Coronary artery (tissue), 2 donors: ENCODE data around the gene RCOR1.
"Not testable (repeated sequence)": the region's sequence is repeated elsewhere in the genome, so short reads cannot be mapped to it uniquely, and the experiment has no call there.

Experiments
- DNase-seq: peaks from one replicate; pipeline ENCODE4 v3.0.0-alpha.2; 2017; ENCODE audit warnings: low spot score
- H3K27ac ChIP-seq, 2 donors: fragments of 200-600 bp; sonication (generic); one replicate each; pipeline ENCODE4 v1.5.1; 2016 to 2019
- H3K4me3 ChIP-seq: fragments of 200-600 bp; sonication (generic); 2 replicates; pipeline ENCODE4 v1.5.1; 2016; ENCODE audit warnings: mild to moderate bottlenecking, moderate library complexity
- CTCF ChIP-seq: fragments of 200-600 bp; sonication (generic); IDR thresholded peaks from one replicate; pipeline ENCODE4 v1.5.1; 2019; ENCODE audit warnings: antibody characterized with exemption

RCOR1 gene

DNA sequence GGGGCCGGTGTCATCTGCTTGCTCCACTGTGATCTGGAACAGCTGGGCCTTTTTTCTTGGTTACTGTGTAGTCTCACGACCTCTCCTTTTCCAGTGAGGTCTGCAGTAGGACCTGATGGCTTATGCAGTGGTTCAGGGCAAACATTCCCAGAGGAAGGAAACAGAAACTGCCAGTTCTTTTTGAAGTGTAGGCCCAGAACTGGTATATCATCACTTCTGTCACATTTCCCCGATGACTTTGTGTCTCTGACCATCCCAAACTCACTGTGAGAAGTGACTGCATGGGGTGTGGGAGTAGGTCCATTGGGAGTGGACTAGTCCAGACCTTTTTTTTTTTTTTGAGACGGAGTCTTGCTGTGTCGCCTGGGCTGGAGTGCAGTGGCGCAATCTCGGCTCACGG, 38.4 kb downstream of the RCOR1 start:
- Histone ChIP-seq H3K27ac (no peak overlapping the region), H3K4me3 (no peak overlapping the region)
- no peak for TF ChIP-seq CTCF
- no peak for DNase-seq

DNA sequence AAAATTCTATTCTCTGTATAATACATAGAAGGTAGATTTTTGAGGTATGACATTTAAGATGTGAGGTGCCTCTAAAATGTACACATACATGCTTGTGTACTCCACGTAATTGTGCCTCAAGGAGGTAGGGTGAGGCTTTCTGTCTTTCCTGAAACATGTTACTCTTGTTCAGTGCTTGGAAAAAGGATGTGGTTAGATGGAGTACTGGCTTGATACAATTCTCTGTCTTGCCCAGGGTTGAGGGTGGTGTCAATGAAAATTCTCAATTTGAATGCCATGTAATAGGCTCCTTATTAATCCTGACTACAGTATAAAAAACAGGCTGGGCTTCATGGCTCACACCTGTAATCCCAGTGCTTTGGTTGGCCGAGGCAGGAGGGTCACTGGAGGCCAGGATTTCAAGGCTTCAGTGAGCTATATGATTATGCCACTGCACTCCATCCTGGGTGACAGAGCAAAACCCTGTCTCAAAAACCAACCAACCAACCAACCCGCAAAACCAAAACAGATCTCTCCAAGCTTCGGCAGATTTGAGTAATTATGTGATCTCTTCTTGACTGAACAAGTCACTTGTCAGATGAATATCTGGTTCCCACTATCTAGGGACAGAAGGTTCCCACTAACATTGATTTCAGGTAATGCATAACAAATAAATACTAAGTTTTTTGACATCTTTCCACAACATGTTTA, 41.6 kb downstream of the RCOR1 start:
- H3K4me3 ChIP-seq, result no peak overlapping the region
- TF ChIP-seq CTCF, result no peak
- DNase-seq, result no peak
- H3K27ac ChIP-seq, result no peak overlapping the region

GRCh38 chr14:102639611-102640010, 47.2 kb downstream of the RCOR1 start:
- DNase-seq, result not testable (repeated sequence)

DNA sequence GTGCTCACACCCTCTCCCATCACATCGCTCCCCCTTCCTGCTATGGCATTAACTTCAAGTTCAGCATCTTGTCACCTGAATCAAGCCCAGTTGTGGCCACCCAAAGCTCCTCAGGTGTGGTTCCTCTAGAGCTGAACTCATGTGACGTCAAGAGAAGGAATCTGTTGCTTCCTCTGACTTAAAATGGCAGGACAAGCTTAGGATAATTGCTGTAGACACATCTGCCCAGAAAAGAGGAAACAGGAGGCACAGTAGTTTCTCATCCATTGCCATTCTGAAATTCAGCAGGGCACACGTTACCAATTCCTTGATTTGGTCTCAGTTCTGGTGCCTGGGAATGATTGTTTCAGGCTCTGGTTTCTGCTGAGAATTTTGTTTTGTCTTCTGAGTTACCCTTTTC, 52.1 kb downstream of the RCOR1 start:
- H3K27ac ChIP-seq, result no peak overlapping the region
- TF ChIP-seq CTCF, result no peak
- H3K4me3 ChIP-seq, result no peak overlapping the region
- DNase-seq, result no peak

More at GRCh38 chr14:102639611-102640010, 47.2 kb downstream of the RCOR1 start:
- H3K4me3 ChIP-seq, H3K27ac ChIP-seq: not testable (repeated sequence)

GRCh38 chr14:102645746-102646440, 53.4 kb downstream of the RCOR1 start:
- H3K27ac ChIP-seq, result no peak overlapping the region
- DNase-seq, result no peak
- H3K4me3 ChIP-seq, result no peak overlapping the region
- no peak for TF ChIP-seq CTCF

- TF ChIP-seq CTCF, result no peak
- Histone ChIP-seq H3K4me3 (no peak overlapping the region), H3K27ac (no peak overlapping the region)
- DNase-seq, result no peak
These were observed 54.2 kb downstream of the RCOR1 start for GRCh38 chr14:102646615-102647014.

GRCh38 chr14:102652194-102652593, 59.7 kb downstream of the RCOR1 start:
- TF ChIP-seq CTCF, result no peak
- Histone ChIP-seq H3K4me3 (no peak overlapping the region), H3K27ac (no peak overlapping the region)
- no peak for DNase-seq
